ENCODE results near the gene MUC2.

The MUC2 gene

DNA sequence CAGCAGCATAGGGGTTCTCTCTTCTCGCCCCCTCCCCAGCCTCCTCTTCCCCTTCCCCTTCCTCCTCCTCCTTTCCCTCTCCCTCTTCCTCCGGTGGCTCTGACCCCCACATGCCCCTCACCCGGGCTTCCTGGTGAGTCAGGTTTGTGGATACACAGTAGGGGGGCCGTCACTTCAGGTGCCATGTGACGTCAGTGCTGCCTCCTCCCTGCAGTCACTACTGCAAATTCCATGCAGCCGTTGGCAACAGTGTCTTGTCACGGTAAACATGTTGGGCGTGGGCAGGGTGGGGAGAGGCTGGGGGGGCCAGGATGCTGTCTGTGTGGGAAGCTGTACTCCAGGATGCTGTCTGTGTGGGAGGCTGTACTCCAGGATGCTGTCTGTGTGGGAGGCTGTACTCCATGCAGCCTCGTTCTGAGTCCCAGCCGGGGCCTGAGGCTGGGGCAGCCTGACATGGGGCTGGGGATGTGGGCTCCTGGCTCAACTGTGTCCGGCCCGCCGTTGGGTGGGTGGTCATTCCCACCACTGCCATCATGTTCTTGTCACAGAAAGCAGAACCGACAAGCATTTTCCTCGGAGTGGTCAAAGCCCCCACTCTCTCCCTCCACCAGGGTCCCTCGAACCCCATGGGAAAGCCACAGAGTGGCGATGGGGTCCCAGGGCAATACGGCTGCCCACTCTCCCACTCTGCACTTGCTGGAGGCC, 2.4 kb upstream of the MUC2 start:
- peak overlapping the region; percentile 79 for H3K27ac ChIP-seq
- TF ChIP-seq ZFX (IDR thresholded peaks at IDR 0.05): no peak
- TF ChIP-seq, protein P1, sequence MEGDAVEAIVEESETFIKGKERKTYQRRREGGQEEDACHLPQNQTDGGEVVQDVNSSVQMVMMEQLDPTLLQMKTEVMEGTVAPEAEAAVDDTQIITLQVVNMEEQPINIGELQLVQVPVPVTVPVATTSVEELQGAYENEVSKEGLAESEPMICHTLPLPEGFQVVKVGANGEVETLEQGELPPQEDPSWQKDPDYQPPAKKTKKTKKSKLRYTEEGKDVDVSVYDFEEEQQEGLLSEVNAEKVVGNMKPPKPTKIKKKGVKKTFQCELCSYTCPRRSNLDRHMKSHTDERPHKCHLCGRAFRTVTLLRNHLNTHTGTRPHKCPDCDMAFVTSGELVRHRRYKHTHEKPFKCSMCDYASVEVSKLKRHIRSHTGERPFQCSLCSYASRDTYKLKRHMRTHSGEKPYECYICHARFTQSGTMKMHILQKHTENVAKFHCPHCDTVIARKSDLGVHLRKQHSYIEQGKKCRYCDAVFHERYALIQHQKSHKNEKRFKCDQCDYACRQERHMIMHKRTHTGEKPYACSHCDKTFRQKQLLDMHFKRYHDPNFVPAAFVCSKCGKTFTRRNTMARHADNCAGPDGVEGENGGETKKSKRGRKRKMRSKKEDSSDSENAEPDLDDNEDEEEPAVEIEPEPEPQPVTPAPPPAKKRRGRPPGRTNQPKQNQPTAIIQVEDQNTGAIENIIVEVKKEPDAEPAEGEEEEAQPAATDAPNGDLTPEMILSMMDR (conservative IDR thresholded peaks at IDR 0.05): no peak

DNA sequence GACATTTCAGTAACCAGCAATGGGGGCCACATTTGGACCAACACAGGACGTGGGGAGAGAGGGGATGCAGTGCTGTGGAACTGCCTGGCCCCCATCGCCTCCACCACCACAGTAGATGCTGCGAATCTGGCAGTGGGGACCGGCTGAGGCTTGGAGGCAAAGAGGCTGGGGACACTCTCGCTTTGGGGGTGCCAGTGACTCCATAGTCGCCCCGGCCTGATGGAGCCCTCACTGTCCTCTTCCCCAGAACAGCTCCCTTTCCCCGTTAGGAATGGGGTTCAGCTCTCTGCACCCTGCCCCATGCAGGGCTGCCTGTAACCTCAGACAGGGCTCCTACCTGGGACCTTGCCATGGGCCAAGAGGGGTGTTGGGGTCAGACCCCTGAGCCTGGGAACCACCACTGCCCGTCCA, 1.8 kb upstream of the MUC2 start:
- peak overlapping the region; percentile 79 for H3K27ac ChIP-seq
- TF ChIP-seq ZFX (IDR thresholded peaks at IDR 0.05): no peak
- TF ChIP-seq, protein P1 (conservative IDR thresholded peaks at IDR 0.05): no peak

DNA sequence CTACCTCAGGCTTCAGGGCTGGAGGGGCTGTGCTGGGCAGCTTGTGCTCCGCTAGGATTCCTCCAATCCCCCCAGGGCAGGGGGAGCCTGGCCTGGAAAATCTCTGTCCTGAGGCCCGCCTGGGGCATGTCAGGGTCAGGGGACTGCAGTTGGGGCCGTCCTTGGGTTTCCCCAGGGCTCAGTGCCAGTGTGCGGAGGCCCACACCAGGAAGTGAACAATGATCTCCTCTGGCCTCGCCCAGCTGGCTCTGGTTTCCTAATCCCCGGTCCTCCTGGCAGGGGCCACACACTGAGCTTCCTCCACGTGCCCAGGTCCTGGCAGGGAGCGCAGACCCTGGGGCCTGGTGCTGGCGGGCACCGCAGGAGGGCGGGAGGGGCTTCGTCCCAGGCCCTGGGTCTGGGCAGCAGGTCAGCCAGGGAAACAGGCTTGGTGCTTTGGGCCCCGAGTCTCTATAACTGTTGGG, 1.4 kb upstream of the MUC2 start:
- no peak; the same call in 1 of the 2 replicates for TF ChIP-seq ZFX (IDR thresholded peaks at IDR 0.05)
- peak overlapping the region; percentile 79 for H3K27ac ChIP-seq

DNA sequence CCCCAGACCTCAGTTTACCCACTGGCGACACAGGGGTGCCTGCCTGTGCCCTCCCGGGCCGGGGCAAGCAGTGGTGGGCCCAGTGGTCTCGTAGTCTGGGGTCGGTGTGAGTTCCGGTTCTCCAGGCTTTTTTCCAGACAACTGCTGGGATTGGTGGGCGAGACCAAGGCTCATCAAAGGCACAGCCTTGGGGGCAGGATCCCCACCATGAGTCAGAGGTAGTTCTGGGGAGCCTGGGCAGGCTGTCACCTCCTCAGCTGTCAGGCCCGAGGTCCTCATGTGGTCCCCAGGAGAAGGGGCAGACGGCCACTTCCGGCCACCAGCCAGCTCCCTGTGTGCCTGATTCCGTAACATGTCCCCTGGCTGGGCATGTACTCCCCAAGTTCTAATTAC, 827 bp upstream of the MUC2 start:
- H3K27ac ChIP-seq: peak overlapping the region; percentile 79
- TF ChIP-seq, protein P1 (conservative IDR thresholded peaks at IDR 0.05): no peak
- no peak for TF ChIP-seq ZFX (IDR thresholded peaks at IDR 0.05)

DNA sequence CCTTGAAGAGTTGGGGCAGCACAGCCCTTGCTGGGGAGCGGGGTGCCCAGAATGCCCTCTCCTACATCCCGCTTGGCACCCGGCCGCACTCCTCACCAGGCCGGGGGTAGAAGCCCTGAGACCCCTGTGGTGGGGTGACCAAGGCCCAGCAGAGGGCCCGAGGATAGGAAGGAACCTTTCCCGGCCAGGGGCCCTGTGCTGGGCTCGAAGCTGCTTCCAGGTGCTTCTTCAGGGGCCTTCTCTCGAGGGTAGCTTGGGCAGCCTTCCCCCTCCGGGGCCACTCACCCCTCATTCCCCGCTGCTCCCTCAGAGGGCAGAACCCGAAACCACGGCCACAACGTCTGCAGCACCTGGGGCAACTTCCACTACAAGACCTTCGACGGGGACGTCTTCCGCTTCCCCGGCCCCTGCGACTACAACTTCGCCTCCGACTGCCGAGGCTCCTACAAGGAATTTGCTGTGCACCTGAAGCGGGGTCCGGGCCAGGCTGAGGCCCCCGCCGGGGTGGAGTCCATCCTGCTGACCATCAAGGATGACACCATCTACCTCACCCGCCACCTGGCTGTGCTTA, 752 bp downstream of the MUC2 start:
- TF ChIP-seq, protein P1 (conservative IDR thresholded peaks at IDR 0.05): no peak
- no peak for TF ChIP-seq ZFX (IDR thresholded peaks at IDR 0.05)
- no peak overlapping the region for H3K27ac ChIP-seq

DNA sequence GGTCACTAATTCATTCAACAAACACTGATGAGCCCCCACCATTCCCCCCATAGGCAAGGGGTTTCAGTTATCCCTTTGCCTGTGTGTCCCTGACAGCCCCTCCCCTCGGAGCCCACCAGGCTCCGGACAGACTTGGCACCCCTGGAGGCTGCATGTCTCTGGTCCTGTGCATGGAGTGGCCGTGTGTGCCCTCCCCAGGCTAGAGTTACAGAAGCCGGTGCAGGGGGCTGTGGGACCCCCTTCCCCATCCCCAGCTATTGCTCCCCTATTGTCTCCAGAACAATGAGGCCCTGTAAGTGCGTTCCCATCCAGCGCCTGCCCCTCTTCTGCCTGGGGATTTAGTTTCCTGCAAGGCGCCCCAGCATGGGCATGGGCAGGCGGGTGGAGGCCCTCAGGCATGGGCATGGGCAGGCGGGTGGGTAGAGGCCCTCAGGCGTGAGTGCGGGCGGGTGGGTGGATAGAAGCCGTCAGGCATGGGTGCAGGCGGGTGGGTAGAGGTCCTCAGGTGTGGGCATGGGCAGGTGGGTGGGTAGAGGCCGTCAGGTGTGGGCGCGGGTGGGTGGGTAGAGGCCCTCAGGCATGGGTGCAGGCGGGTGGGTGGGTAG, 1.5 kb downstream of the MUC2 start:
- TF ChIP-seq ZFX (IDR thresholded peaks at IDR 0.05): no peak
- H3K27ac ChIP-seq: no peak overlapping the region

DNA sequence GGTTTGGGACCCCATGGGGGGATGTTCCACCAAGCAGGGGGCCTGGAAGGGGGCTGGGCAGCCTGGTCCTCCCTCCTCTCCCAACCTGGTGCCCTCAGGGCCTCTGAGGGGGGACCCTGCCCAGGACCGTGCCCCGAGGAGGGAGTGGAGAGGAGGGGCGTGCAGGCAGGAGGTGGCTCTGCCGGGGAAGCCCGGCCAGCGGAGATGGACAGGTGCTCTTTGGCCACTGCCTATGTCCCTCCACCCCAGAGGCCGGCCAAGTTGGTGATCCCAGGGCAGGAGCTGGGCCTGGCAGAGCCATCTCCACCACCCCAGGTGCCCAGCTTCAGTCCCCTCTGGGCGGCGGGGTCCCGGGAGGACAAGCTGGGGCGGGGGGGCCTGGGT, 2.4 kb downstream of the MUC2 start:
- no peak for TF ChIP-seq ZFX (IDR thresholded peaks at IDR 0.05)
- TF ChIP-seq, protein P1 (conservative IDR thresholded peaks at IDR 0.05): no peak
- H3K27ac ChIP-seq: no peak overlapping the region

DNA sequence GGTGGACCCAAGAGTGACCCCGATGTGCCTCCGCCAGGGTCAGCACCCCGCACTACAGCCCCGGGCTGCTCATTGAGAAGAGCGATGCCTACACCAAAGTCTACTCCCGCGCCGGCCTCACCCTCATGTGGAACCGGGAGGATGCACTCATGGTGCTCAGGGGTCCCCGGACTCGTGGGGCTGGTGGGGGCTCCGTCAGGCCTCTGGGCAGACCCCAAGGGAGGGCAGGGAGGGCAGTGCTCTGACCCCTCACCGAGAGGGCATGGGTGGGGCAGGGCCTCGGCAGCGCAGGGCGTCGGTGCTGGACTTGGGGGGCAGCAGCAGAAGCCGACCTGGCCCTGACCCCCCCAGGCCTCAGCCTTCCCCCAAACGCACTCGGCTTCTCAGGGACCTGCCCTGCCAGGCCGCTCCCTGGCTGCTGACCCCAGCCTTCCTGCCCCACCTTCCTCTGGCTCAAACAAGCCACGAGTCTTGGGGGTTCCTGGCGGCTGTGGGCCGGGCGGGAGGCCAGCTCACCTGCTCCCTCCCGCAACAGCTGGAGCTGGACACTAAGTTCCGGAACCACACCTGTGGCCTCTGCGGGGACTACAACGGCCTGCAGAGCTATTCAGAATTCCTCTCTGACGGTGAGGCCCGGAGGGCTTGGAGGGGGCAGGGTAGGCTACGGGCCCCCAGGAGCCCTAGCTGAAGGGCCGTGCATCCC, 2.9 kb downstream of the MUC2 start:
- H3K27ac ChIP-seq: no peak overlapping the region
- TF ChIP-seq, protein P1 (conservative IDR thresholded peaks at IDR 0.05): no peak
- no peak for TF ChIP-seq ZFX (IDR thresholded peaks at IDR 0.05)

All from C4-2B (cell line).